ENCODE results near the gene CPEB4. TPM values are rescaled to one million over a fixed set of nuclear protein-coding genes. Genes with fewer than 3 reads are reported as not detected.

The CPEB4 gene
- total and polyA plus RNA-seq, 2 donors (not counting 1 experiment from before 2014, with no cell fraction given): 8.4 to 26.0 TPM

DNA sequence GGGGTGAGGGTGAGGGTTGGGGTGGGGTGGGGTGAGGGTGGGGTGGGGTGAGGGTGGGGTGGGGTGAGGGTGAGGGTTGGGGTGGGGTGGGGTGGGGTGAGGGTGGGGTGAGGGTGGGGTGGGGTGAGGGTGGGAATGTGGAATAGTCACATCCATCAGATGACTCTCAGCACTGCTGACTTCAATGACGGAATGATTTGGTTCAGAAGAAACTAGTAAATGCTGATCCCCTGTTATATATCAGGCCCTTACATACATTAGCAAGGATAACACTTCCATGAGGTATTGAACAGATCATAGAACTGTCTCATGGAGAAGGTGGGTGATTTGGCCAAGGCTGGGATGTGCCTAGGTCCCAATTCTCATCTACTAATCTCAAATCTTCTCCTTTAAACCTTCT, 76.4 kb downstream of the CPEB4 start:
- Histone ChIP-seq H3K27me3 (replicated peaks in 1 of 4; ENCODE audit: control extremely low read depth in 1 of 4, control insufficient read depth in 3 of 4, insufficient read depth in 4 of 4, low read length in 3 of 4) (no peaks in the 10 kb centered on the region), H3K36me3 (replicated peaks in 1 of 2; ENCODE audit: control extremely low read depth in 1 of 2, control insufficient read depth in 1 of 2, extremely low read depth in 1 of 2, insufficient read depth in 2 of 2, low read length in 1 of 2) (peaks cover 0 to 4% of the 10 kb centered on the region in 2 experiments), H3K4me2 (replicated peaks; ENCODE audit: low read depth, low read length, poor library complexity, severe bottlenecking) (no peak overlapping the region), H2AFZ (ENCODE audit: insufficient read depth, low read depth, low read length, poor library complexity, severe bottlenecking) (no peak overlapping the region), H3K4me1 (ENCODE audit: control insufficient read depth in 2 of 2, insufficient read depth in 2 of 2, low read length in 2 of 2) (no peaks in the 10 kb centered on the region), H3K4me3 (ENCODE audit: control extremely low read depth in 1 of 5, extremely low read depth in 1 of 5, insufficient read depth in 1 of 5, low read depth in 2 of 5, low read length in 4 of 5) (no peak overlapping the region), H4K20me1 (ENCODE audit: control insufficient read depth, insufficient read depth, low read length, poor library complexity, severe bottlenecking) (no peaks in the 10 kb centered on the region), H3K79me2 (ENCODE audit: control insufficient read depth, insufficient read depth, low read length) (no peaks in the 10 kb centered on the region), H3K27ac (ENCODE audit: low read length in 2 of 2) (no peak overlapping the region), H3K9ac (ENCODE audit: low read length) (no peak overlapping the region), H3K9me3 (ENCODE audit: control extremely low read depth in 1 of 3, control insufficient read depth in 2 of 3, insufficient read depth in 1 of 3, low read length in 2 of 3) (no peaks in the 10 kb centered on the region)
- no peak overlapping the region for H3K4me3 Mint-ChIP-seq
- H3K27ac Mint-ChIP-seq: no peak overlapping the region
- DNase-seq (no peak), ATAC-seq (ENCODE audit: low read depth) (no peak)
- H3K9me3 Mint-ChIP-seq (ENCODE audit: insufficient read depth): no peaks in the 10 kb centered on the region
- CTCF ChIA-PET: interaction anchor here (1.0 to 2.3 kb wide), 4 partner anchors 10 to 177 kb away, joined by 3 to 9 read pairs (median 6); no protein-coding TSS in a partner anchor
- H3K27me3 Mint-ChIP-seq: peaks cover 8% of the 10 kb centered on the region
- intact Hi-C loops (cut with micrococcal nuclease): no loop called here
- no peaks in the 10 kb centered on the region for H3K4me1 Mint-ChIP-seq
- WGBS (ENCODE audit: insufficient coverage): no CpG with 5 or more reads among the region's 1 CpG
- no peak for TF ChIP-seq EZH2 (IDR thresholded peaks at IDR 0.05; ENCODE audit: borderline replicate concordance, insufficient read depth, low read depth, low read length, poor library complexity, severe bottlenecking)
- TF ChIP-seq, protein P1, sequence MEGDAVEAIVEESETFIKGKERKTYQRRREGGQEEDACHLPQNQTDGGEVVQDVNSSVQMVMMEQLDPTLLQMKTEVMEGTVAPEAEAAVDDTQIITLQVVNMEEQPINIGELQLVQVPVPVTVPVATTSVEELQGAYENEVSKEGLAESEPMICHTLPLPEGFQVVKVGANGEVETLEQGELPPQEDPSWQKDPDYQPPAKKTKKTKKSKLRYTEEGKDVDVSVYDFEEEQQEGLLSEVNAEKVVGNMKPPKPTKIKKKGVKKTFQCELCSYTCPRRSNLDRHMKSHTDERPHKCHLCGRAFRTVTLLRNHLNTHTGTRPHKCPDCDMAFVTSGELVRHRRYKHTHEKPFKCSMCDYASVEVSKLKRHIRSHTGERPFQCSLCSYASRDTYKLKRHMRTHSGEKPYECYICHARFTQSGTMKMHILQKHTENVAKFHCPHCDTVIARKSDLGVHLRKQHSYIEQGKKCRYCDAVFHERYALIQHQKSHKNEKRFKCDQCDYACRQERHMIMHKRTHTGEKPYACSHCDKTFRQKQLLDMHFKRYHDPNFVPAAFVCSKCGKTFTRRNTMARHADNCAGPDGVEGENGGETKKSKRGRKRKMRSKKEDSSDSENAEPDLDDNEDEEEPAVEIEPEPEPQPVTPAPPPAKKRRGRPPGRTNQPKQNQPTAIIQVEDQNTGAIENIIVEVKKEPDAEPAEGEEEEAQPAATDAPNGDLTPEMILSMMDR (IDR thresholded peaks at IDR 0.05): no peak
- POLR2A ChIA-PET: no interaction called here

DNA sequence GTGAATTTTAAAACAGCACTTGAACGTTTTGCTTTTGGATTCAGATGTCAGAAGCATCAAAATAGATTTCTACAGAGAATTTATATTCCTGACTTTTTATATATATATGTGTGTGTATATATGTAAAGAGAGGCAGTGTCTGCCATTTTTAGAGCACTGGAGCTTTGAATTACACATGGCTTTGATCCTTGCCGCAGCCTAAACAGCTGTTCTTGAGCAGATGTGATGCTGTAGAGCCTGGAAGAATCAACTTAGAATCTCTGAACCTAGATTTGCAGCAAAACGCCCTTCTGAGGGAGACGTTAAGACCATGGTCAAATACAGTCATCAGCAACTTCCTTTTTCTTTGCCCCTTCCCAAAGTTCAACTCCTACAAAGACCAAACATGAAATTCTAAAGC, 79.1 kb downstream of the CPEB4 start:
- CTCF ChIA-PET: interaction anchor here (1.1 to 1.4 kb wide), 2 partner anchors 340 to 347 kb away, joined by 3 to 5 read pairs; no protein-coding TSS in a partner anchor
- POLR2A ChIA-PET: no interaction called here
- no peaks in the 10 kb centered on the region for H4K20me1 ChIP-seq (ENCODE audit: control insufficient read depth, insufficient read depth, low read length, poor library complexity, severe bottlenecking)

More for the DNA sequence above, 79.1 kb downstream of the CPEB4 start:
- Histone ChIP-seq H3K9ac (ENCODE audit: low read length) (no peak overlapping the region), H3K4me2 (replicated peaks; ENCODE audit: low read depth, low read length, poor library complexity, severe bottlenecking) (no peak overlapping the region), H3K27ac (ENCODE audit: low read length in 2 of 2) (no peak overlapping the region), H2AFZ (ENCODE audit: insufficient read depth, low read depth, low read length, poor library complexity, severe bottlenecking) (no peak overlapping the region), H3K27me3 (replicated peaks in 1 of 4; ENCODE audit: control extremely low read depth in 1 of 4, control insufficient read depth in 3 of 4, insufficient read depth in 4 of 4, low read length in 3 of 4) (no peaks in the 10 kb centered on the region), H3K79me2 (ENCODE audit: control insufficient read depth, insufficient read depth, low read length) (no peaks in the 10 kb centered on the region), H3K36me3 (replicated peaks in 1 of 2; ENCODE audit: control extremely low read depth in 1 of 2, control insufficient read depth in 1 of 2, extremely low read depth in 1 of 2, insufficient read depth in 2 of 2, low read length in 1 of 2) (peaks cover 0 to 2% of the 10 kb centered on the region in 2 experiments), H3K4me3 (ENCODE audit: control extremely low read depth in 1 of 5, extremely low read depth in 1 of 5, insufficient read depth in 1 of 5, low read depth in 2 of 5, low read length in 4 of 5) (no peak overlapping the region), H3K4me1 (ENCODE audit: control insufficient read depth in 2 of 2, insufficient read depth in 2 of 2, low read length in 2 of 2) (no peaks in the 10 kb centered on the region), H3K9me3 (ENCODE audit: control extremely low read depth in 1 of 3, control insufficient read depth in 2 of 3, insufficient read depth in 1 of 3, low read length in 2 of 3) (peaks cover 0 to 5% (median 0%) of the 10 kb centered on the region in 3 donors)
- intact Hi-C loops (cut with micrococcal nuclease): no loop called here
- H3K4me1 Mint-ChIP-seq: no peaks in the 10 kb centered on the region
- H3K27me3 Mint-ChIP-seq: peaks cover 8% of the 10 kb centered on the region
- no peaks in the 10 kb centered on the region for H3K9me3 Mint-ChIP-seq (ENCODE audit: insufficient read depth)
- no peak overlapping the region for H3K4me3 Mint-ChIP-seq
- DNase-seq: no peak
- TF ChIP-seq, protein P1 (IDR thresholded peaks at IDR 0.05): no peak
- WGBS (ENCODE audit: insufficient coverage): 52% methylated on average over 3 of the region's 4 CpGs
- no peak for ATAC-seq (ENCODE audit: low read depth)
- no peak overlapping the region for H3K27ac Mint-ChIP-seq

Data from B cell (primary cell).